Cardiac muscle cell (in vitro differentiated cells and primary cell): Measurements from ENCODE around the gene TFDP1. TPM values are rescaled to one million over a fixed set of nuclear protein-coding genes. Genes with fewer than 3 reads are reported as not detected.

Source experiments
- DNase-seq, 2 donors: peaks; one replicate each; pipeline versions ENCODE4 v3.0.0 to v3.0.0-alpha.2; 2010 to 2017; ENCODE audit warnings: low read depth in 1 of 2, low spot score in 1 of 2
- H3K27ac ChIP-seq: fragments of 200-600 bp; sonication (generic); 2 replicates; pipeline ENCODE4 v1.5.1; 2016
- H3K27me3 ChIP-seq: fragments of 200-600 bp; sonication (generic); 2 replicates; pipeline ENCODE4 v1.6.0; 2016; ENCODE audit warnings: control low read depth
- H3K36me3 ChIP-seq: fragments of 200-600 bp; sonication (generic); 2 replicates; pipeline ENCODE4 v1.5.1; 2016; ENCODE audit warnings: control low read depth
- H3K4me1 ChIP-seq: fragments of 200-600 bp; sonication (generic); 2 replicates; pipeline ENCODE4 v1.8.1; 2017; ENCODE audit warnings: low read depth, mild to moderate bottlenecking, mixed run types
- H3K4me3 ChIP-seq: fragments of 200-600 bp; sonication (generic); 2 replicates; pipeline ENCODE4 v1.5.1; 2016; ENCODE audit warnings: mild to moderate bottlenecking
- H3K9me3 ChIP-seq: fragments of 200-600 bp; sonication (generic); 2 replicates; pipeline ENCODE4 v1.5.1; 2017; ENCODE audit warnings: low read depth, mild to moderate bottlenecking, control low read depth
- polyA plus RNA-seq: library from polyadenylated mRNA; unstranded; fragments of >200 nt; fragmentation: Nextera tagmentation; extraction: Ambion mirVana; gene quantifications from 2 replicates; pipeline ENCODE4 v1.2.1, GENCODE V29; 2016
- total RNA-seq: library from RNA; depleted of rRNA; stranded (reverse); fragments of >200 nt; gene quantifications from 2 replicates; pipeline ENCODE4 v1.2.3, GENCODE V29; 2016
- TF ChIP-seq, protein P1 (sequence below): IDR thresholded peaks from 2 replicates; pipeline ENCODE4 v1.5.1; 2012; ENCODE audit warnings: low read depth, mild to moderate bottlenecking, low read length

TFDP1 gene
- total and polyA plus RNA-seq, 2 experiments from 2014 or later = 36.9 to 81.7 TPM

DNA sequence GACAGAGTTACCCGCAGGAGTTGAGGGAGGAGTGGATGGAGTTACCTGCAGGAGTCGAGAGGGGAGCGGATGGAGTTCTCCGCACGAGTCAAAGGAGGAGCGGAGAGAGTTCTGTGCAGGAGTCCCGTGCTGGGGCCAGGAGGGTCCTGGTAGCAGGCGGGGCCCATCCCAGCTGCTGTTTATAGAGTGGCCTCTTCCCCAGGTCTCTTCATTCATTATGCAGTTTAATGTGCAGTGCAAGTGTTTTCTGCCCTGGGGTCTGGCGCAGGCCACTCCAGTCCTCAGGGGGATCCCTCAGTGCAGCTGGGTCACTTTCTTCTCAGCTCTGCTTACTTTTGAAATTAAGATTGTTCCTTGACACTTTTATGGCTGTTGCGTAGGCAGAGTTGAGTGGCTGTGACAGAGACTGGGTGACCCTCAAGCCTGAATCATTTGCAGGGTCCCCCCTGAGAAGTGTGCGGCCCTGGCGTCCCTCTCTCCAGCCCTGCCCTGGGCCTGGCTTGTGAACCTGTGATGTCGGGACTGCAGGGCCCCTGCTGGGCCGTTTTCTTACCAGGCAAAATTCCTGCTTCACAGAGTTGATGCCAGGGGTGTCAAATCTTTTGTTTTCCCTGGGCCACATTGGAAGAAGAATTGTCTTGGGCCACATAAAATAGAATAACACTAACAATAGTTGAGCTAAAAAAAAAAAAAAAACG, 17.9 kb downstream of the TFDP1 start:
- no peak for DNase-seq
- H3K27ac ChIP-seq = no peak overlapping the region
- no peaks in the 10 kb centered on the region for H3K36me3 ChIP-seq

DNA sequence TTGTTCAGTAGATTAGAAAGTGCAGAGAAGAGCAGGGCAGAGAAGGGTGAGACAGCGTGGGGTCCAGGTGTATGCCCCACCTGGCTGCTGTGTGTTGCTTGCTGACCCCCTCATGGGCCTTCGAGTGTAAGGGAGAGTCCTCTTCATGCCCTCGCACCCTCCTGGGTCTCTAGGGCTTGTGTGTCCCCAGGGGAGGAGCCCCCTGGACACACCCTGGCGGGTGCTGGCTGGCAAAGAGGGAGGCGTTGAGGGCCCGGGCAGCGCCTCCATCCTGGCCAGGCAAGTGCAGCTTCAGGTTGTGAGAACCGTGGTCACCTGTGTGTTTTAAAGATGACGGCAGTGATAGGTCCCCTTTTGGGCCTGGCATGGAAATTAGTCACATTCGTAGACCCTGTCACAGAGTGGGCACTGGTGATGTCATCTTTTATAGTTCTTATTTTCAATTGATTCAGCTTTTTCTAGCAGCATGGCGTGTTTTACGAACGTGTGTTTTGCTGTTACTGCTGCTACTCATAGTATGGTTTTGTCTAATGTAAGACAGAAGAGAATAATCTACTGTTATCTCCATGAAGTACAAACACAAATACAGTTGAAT, 18.7 kb downstream of the TFDP1 start:
- H3K9me3 ChIP-seq = no peaks in the 10 kb centered on the region

More for the DNA sequence above, 17.9 kb downstream of the TFDP1 start:
- H3K4me1 ChIP-seq = no peaks in the 10 kb centered on the region
- no peaks in the 10 kb centered on the region for H3K9me3 ChIP-seq
- H3K27me3 ChIP-seq = no peaks in the 10 kb centered on the region
- H3K4me3 ChIP-seq = no peak overlapping the region
- TF ChIP-seq, protein P1, sequence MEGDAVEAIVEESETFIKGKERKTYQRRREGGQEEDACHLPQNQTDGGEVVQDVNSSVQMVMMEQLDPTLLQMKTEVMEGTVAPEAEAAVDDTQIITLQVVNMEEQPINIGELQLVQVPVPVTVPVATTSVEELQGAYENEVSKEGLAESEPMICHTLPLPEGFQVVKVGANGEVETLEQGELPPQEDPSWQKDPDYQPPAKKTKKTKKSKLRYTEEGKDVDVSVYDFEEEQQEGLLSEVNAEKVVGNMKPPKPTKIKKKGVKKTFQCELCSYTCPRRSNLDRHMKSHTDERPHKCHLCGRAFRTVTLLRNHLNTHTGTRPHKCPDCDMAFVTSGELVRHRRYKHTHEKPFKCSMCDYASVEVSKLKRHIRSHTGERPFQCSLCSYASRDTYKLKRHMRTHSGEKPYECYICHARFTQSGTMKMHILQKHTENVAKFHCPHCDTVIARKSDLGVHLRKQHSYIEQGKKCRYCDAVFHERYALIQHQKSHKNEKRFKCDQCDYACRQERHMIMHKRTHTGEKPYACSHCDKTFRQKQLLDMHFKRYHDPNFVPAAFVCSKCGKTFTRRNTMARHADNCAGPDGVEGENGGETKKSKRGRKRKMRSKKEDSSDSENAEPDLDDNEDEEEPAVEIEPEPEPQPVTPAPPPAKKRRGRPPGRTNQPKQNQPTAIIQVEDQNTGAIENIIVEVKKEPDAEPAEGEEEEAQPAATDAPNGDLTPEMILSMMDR = no peak

DNA sequence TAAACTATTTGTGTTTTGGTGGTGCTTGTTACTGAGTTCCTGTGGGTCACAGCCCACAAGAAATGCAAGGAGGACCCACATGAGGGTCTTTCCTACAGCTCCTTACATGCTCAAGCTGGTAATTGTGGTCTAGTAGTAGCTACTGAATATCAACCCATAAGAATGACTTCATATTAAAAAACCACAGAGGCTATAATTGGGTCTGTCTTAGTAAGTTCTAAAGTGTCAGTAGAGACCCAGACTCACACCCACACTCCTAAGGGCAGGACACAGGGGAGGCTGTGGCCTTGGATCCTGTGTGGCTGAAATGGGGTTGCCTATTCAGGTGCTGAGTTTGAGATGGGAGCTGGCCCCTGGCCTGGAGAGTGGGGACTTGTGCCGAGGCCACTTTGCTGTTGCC, 19.6 kb downstream of the TFDP1 start:
- no peak overlapping the region for H3K27ac ChIP-seq
- TF ChIP-seq, protein P1 = no peak

More for the DNA sequence above, 18.7 kb downstream of the TFDP1 start:
- H3K4me1 ChIP-seq = no peaks in the 10 kb centered on the region
- H3K27ac ChIP-seq = no peak overlapping the region
- H3K36me3 ChIP-seq = no peaks in the 10 kb centered on the region
- TF ChIP-seq, protein P1 = no peak
- no peak for DNase-seq
- H3K27me3 ChIP-seq = no peaks in the 10 kb centered on the region
- no peak overlapping the region for H3K4me3 ChIP-seq

DNA sequence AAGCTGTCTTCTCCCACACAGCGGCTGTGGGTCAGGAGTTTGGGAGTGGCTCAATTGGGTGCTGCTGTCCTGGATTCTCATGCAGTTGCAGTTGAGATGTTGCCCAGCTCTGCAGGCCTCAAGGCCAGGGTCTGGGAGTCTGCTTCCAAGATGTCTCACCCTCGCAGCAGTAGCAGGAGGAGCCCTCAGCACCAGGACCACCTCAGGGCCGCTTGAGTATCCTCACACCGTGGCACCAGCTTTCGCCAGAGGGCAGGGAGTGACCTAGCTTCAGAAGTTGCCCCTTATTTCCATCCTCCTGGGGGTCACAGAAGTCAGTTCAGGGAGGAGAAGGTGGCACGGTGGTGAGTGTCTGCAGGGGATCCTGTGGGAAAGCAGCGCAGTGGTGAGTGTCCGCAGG, 20.9 kb downstream of the TFDP1 start:
- no peaks in the 10 kb centered on the region for H3K4me1 ChIP-seq
- no peaks in the 10 kb centered on the region for H3K9me3 ChIP-seq
- no peak overlapping the region for H3K4me3 ChIP-seq
- H3K36me3 ChIP-seq = no peaks in the 10 kb centered on the region
- H3K27me3 ChIP-seq = no peaks in the 10 kb centered on the region
- TF ChIP-seq, protein P1 = no peak
- DNase-seq = no peak
- H3K27ac ChIP-seq = no peak overlapping the region

More for the DNA sequence above, 19.6 kb downstream of the TFDP1 start:
- no peak for DNase-seq
- Histone ChIP-seq H3K27me3 (no peaks in the 10 kb centered on the region), H3K9me3 (no peaks in the 10 kb centered on the region), H3K36me3 (no peaks in the 10 kb centered on the region), H3K4me1 (no peaks in the 10 kb centered on the region), H3K4me3 (no peak overlapping the region)

DNA sequence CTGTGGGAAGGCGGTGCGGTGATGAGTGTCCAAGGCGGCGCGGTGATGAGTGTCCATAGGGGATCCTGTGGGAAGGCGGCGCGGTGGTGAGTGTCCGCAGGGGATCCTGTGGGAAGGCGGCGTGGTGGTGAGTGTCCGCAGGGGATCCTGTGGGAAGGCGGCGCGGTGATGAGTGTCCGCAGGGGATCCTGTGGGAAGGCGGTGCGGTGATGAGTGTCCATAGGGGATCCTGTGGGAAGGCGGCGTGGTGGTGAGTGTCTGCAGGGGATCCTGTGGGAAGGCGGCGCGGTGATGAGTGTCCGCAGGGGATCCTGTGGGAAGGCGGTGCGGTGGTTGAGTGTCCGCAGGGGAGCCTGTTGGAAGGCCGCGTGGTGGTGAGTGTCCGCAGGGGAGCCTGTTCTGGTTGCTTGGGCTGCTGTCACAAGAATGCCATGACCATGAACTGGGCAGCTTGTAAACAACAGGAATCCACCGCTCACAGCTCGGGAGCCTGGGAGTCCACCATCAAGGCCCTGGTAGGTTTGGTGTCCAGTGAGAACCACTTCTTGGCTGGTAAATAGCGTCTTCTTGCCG, 21.4 kb downstream of the TFDP1 start:
- H3K4me3 ChIP-seq = no peak overlapping the region
- DNase-seq = no peak
- no peaks in the 10 kb centered on the region for H3K4me1 ChIP-seq
- TF ChIP-seq, protein P1 = no peak
- H3K27ac ChIP-seq = no peak overlapping the region
- no peaks in the 10 kb centered on the region for H3K9me3 ChIP-seq
- H3K36me3 ChIP-seq = peaks cover 3% of the 10 kb centered on the region
- no peaks in the 10 kb centered on the region for H3K27me3 ChIP-seq
